ENCODE measurements around the gene SLC12A6.
A peak's percentile ranks its signal among the peaks of the same experiment; 100 is the strongest.

SLC12A6 gene

DNA sequence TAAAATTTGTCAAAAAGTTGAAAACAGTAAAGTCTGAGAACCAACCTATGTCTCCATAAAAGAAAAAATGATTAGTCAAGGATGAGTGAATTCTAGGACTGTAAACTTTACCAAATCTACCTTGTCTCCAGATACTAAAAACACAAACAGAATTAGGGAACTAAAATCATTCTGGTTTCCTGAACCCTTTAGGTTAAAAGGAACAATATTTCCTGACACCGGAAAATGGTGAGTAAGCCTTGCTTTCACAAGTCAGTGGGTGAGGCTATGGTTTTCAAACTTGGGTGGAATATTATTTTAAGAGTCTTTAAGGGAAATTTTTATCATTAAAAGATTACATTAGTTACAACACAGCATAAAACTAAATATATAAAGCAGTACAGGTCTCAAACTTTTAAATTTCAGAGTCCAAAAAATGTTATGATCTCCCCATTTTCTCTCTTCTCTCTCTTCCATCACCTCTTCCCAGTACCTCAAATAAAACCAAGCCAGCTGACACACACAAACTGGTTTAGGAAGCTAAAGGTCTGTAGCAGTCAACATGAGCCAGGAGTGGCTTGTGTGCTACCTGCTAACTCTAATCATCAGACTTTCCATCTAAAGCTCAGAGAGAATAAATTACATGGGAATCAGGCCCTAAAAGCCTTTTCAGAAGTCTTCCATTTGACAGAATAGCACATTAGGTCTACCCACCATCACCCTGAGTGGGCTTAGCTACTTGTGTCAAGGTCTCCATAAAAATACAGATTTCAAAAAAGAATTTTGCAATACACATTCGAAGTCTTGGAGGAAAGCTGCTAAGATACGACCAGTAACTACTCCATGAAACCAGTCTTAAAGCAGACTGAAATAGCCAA lies 2.2 kb downstream of the SLC12A6 start:
- peaks cover 5% of the 10 kb centered on the region for H3K36me3 Mint-ChIP-seq (ENCODE audit: low read depth)
- peak overlapping the region in 2 of 3 experiments; percentile 5 to 43 for H3K4me3 Mint-ChIP-seq
- TF ChIP-seq CTCF (IDR thresholded peaks at IDR 0.05; ENCODE audit: unreplicated experiment in 3 of 3) = no peak
- no peaks in the 10 kb centered on the region for H3K9me3 Mint-ChIP-seq
- H3K27ac Mint-ChIP-seq = no peak overlapping the region
- H3K4me1 Mint-ChIP-seq = peaks cover 25% of the 10 kb centered on the region
- H3K27me3 Mint-ChIP-seq (ENCODE audit: low read depth) = peaks cover 4% of the 10 kb centered on the region

GRCh38 chr15:34334672-34335071 lies 2.9 kb downstream of the SLC12A6 start:
- TF ChIP-seq CTCF (IDR thresholded peaks at IDR 0.05; ENCODE audit: unreplicated experiment in 3 of 3) = no peak
- Mint-ChIP-seq H3K4me1 (peaks cover 25% of the 10 kb centered on the region), H3K36me3 (ENCODE audit: low read depth) (no peaks in the 10 kb centered on the region), H3K27me3 (ENCODE audit: low read depth) (peaks cover 4% of the 10 kb centered on the region), H3K4me3 (peak overlapping the region in 1 of 3 experiments; percentile 5), H3K27ac (no peak overlapping the region), H3K9me3 (no peaks in the 10 kb centered on the region)

DNA sequence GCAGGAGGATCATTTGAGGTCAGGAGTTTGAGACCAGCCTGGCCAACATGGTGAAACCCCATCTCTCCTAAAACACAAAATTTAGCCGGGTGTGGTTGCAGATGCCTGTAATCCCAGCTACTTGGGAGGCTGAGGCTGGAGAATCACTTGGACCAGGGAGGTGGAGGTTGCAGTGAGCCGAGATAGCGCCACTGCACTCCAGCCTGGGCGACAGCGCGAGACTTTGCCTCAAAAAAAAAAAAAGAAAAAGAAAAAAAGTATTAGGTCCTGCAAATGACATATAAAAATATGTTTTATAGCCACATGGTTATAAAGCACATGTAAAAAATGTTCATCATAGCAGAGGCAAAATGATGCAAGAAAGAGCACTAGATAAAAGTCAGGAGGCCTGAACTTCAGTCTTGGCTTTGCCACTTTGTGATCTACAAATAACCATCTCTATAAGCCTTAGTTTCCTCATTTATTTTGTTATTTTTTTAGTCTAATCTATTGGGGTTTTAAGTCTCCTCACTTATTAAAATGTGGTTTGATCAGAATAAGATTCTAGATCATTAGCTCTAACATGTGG lies 4.9 kb downstream of the SLC12A6 start:
- peaks cover 4% of the 10 kb centered on the region for H3K27me3 Mint-ChIP-seq (ENCODE audit: low read depth)
- H3K9me3 Mint-ChIP-seq = no peaks in the 10 kb centered on the region
- H3K4me3 Mint-ChIP-seq = no peak overlapping the region
- no peak overlapping the region for H3K27ac Mint-ChIP-seq
- H3K36me3 Mint-ChIP-seq (ENCODE audit: low read depth) = no peaks in the 10 kb centered on the region
- no peak for TF ChIP-seq CTCF (IDR thresholded peaks at IDR 0.05; ENCODE audit: unreplicated experiment in 3 of 3)
- peaks cover 25% of the 10 kb centered on the region for H3K4me1 Mint-ChIP-seq

GRCh38 chr15:34331809-34332208 lies 5.8 kb downstream of the SLC12A6 start:
- no peak overlapping the region for H3K4me3 Mint-ChIP-seq
- H3K36me3 Mint-ChIP-seq (ENCODE audit: low read depth) = no peaks in the 10 kb centered on the region
- H3K9me3 Mint-ChIP-seq = no peaks in the 10 kb centered on the region
- TF ChIP-seq CTCF (IDR thresholded peaks at IDR 0.05; ENCODE audit: unreplicated experiment in 3 of 3) = no peak
- H3K4me1 Mint-ChIP-seq = peaks cover 21% of the 10 kb centered on the region
- peaks cover 3% of the 10 kb centered on the region for H3K27me3 Mint-ChIP-seq (ENCODE audit: low read depth)
- no peak overlapping the region for H3K27ac Mint-ChIP-seq

- no peak overlapping the region for H3K4me3 Mint-ChIP-seq
- H3K36me3 Mint-ChIP-seq (ENCODE audit: low read depth) = no peaks in the 10 kb centered on the region
- no peaks in the 10 kb centered on the region for H3K9me3 Mint-ChIP-seq
- H3K27ac Mint-ChIP-seq = no peak overlapping the region
- TF ChIP-seq CTCF (IDR thresholded peaks at IDR 0.05; ENCODE audit: unreplicated experiment in 3 of 3) = no peak
- peaks cover 6% of the 10 kb centered on the region for H3K4me1 Mint-ChIP-seq
- no peaks in the 10 kb centered on the region for H3K27me3 Mint-ChIP-seq (ENCODE audit: low read depth)
Measured at GRCh38 chr15:34330279-34330678, 7.3 kb downstream of the SLC12A6 start.
